ENCODE data around the gene PRR14.

PRR14 gene

DNA sequence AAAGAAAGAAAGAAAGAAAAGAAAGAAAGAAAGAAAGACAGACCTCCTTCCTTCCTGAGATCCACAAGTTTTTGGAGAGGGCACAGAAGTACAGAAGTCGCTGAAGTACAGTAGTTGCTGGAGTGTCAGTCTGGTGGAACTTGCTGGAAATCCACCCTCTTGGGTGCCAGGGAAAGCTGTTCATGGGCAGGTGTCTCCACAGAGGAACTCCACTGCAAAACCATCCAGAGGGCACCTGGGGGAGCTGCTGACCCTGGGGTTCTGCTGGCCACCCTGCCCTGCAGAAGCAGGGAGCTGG is 3.5 kb upstream of the PRR14 start:
- TF ChIP-seq, protein P1, sequence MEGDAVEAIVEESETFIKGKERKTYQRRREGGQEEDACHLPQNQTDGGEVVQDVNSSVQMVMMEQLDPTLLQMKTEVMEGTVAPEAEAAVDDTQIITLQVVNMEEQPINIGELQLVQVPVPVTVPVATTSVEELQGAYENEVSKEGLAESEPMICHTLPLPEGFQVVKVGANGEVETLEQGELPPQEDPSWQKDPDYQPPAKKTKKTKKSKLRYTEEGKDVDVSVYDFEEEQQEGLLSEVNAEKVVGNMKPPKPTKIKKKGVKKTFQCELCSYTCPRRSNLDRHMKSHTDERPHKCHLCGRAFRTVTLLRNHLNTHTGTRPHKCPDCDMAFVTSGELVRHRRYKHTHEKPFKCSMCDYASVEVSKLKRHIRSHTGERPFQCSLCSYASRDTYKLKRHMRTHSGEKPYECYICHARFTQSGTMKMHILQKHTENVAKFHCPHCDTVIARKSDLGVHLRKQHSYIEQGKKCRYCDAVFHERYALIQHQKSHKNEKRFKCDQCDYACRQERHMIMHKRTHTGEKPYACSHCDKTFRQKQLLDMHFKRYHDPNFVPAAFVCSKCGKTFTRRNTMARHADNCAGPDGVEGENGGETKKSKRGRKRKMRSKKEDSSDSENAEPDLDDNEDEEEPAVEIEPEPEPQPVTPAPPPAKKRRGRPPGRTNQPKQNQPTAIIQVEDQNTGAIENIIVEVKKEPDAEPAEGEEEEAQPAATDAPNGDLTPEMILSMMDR (conservative IDR thresholded peaks at IDR 0.05; ENCODE audit: low read depth, low read length), result no peak
- no peak for DNase-seq (ENCODE audit: low read depth)
- no peak overlapping the region for H3K4me3 ChIP-seq (ENCODE audit: low read depth, low read length)

DNA sequence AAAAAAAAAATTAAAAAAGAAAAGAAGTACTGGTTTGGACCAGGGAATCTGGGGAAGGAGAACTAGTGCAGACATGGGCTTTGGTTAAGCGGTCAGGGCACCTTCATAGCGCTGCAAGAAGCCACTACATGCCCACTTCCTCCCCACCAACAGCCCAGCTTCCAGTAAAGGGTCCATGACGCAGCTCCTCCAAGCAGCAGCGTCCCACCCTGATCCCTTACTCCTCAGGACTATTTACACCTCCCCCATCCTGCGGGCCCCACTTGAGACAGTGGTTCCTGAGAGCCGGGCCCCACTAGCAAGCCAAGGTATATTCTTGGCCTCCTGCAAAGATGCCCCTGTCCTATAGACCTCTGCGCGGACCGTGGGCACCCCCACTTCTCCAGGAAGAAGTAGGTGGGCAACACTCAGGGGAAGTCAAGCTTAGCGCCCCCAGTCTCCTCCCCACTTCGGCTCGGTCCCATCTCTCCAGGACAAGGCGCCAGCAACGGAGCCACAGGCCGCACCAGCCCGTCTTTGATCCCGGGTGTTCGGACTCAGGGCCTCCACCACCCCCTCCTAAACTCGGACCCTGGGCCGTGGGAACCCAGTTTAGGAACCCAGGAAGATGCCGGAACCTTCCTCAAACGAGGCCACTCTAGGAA is 913 bp upstream of the PRR14 start:
- DNase-seq (ENCODE audit: low read depth), result no peak
- TF ChIP-seq, protein P1 (conservative IDR thresholded peaks at IDR 0.05; ENCODE audit: low read depth, low read length), result no peak
- peak overlapping the region; percentile 61 for H3K4me3 ChIP-seq (ENCODE audit: low read depth, low read length)

DNA sequence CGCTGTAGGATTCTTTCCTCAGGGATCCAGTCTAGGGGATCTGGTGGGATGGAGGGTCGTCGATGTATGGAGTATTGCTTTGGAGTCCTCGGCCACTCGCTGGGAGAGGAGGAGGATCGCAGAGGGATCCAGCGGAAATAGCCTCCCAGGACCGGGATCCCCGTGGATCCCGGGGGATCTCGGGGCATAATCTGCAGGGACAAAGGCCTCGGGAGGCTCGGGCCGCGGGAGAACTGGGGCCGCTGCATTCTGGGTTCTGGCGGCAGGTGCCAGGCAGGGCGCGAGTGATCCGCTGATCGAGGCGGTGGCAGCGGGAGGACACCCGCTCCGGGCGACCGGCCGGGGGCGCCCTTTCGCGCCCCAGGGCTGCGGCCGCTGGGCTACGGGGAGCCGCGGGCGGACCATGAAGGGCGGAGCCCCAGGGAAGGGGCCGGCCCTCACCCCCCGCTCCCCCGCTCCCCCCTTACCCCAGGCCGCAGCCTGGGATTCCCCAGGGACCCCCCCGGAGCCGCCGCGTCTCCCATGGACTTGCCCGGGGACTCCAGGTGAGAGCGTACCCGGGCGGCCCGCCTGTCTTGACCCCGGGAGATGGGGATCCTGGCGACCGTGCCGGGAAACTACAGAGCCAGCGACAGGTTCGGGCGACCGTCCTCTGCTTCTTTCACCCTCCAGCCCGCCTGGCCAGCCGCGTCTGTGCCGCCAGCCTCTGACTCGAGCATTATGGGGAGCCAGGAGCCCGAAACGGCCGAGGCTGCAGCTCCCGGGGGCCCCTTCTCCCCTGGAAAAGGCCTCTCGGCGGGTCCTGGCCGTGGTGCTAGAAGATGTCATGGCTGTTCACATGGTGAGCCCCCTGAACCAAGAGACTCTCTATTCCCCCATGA is 604 bp downstream of the PRR14 start:
- DNase-seq (ENCODE audit: low read depth), result peak; percentile 60
- peak overlapping the region; percentile 86 for H3K4me3 ChIP-seq (ENCODE audit: low read depth, low read length)
- TF ChIP-seq, protein P1 (conservative IDR thresholded peaks at IDR 0.05; ENCODE audit: low read depth, low read length), result peak; percentile 42

DNA sequence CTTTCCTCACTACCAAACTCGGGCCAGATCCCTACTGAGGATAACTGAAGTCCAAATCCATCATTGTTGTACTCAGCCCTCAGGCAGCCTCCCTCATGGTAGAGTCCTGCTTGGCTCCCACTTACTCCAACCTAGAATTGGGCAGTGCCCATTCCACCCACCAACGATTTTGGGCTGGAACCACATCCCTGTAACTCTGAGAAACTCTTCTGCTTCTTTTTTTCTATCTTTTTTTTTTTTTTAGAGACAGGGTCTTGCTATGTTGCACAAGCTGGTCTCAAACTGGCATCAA is 1.2 kb downstream of the PRR14 start:
- DNase-seq (ENCODE audit: low read depth), result no peak
- H3K4me3 ChIP-seq (ENCODE audit: low read depth, low read length), result peak overlapping the region; percentile 86
- TF ChIP-seq, protein P1 (conservative IDR thresholded peaks at IDR 0.05; ENCODE audit: low read depth, low read length), result no peak

DNA sequence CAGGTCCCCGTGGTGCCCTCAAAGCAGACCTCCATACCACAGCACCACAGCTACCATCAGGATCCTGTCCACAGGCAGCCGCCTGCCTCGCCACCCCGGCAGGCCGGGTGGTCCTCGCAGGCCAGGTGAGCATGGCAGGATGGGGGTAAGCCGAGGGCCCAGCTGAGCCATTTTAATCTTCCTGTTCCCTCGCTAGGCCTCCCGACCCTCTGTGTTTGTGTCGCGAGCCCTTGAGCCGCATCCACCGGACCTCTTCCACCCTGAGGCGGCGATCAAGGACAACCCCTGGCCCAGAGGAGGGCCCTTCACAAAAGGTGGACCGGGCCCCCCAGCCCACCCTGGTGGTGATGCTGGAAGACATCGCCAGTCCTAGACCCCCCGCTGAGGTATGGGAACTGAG is 2.0 kb downstream of the PRR14 start:
- TF ChIP-seq, protein P1 (conservative IDR thresholded peaks at IDR 0.05; ENCODE audit: low read depth, low read length), result no peak
- DNase-seq (ENCODE audit: low read depth), result no peak
- H3K4me3 ChIP-seq (ENCODE audit: low read depth, low read length), result no peak overlapping the region

DNA sequence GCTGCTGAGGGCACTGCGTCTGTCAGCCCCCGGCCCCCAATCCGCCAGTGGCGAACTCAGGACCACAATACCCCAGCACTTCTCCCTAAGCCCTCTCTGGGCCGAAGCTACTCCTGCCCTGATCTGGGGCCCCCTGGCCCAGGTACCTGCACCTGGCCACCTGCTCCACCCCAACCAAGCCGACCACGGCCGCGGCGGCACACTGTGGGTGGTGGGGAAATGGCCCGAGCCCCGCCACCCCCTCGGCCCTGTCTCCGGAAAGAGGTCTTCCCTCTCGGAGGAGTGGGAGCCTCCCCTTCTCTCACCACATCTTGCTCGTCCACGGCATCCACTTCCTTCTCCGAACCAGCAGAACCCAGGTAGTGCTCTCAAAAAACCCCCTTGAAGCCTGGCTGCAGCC is 4.1 kb downstream of the PRR14 start:
- TF ChIP-seq, protein P1 (conservative IDR thresholded peaks at IDR 0.05; ENCODE audit: low read depth, low read length), result no peak
- DNase-seq (ENCODE audit: low read depth), result no peak
- H3K4me3 ChIP-seq (ENCODE audit: low read depth, low read length), result no peak overlapping the region

Measured in choroid plexus epithelial cell (primary cell).